ENCODE measurements around the gene COL11A1.
"Not testable (repeated sequence)": the region's sequence is repeated elsewhere in the genome, so short reads cannot be mapped to it uniquely, and the experiment has no call there.

COL11A1 gene

DNA sequence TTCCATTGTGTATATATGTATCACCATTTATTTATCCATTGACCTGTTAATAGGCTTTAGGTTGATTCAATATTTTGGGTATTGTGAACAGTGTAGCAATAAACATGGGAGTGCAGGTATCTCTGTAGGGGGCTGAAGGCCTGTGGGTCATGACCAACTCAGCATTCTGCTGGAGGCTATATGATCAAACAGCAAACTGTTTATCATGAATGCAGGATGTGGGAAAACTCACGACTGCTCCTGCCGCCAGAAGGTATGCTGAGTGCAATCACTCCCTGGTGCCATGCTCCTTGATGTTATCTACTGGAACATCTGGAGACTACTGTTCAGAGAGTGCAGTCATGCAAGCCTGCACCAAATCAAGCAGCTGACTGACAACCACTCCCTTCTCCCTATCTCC, 275.2 kb downstream of the COL11A1 start:
- TF ChIP-seq, protein P1, sequence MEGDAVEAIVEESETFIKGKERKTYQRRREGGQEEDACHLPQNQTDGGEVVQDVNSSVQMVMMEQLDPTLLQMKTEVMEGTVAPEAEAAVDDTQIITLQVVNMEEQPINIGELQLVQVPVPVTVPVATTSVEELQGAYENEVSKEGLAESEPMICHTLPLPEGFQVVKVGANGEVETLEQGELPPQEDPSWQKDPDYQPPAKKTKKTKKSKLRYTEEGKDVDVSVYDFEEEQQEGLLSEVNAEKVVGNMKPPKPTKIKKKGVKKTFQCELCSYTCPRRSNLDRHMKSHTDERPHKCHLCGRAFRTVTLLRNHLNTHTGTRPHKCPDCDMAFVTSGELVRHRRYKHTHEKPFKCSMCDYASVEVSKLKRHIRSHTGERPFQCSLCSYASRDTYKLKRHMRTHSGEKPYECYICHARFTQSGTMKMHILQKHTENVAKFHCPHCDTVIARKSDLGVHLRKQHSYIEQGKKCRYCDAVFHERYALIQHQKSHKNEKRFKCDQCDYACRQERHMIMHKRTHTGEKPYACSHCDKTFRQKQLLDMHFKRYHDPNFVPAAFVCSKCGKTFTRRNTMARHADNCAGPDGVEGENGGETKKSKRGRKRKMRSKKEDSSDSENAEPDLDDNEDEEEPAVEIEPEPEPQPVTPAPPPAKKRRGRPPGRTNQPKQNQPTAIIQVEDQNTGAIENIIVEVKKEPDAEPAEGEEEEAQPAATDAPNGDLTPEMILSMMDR (IDR thresholded peaks at IDR 0.05; ENCODE audit: insufficient read depth, missing control alignments), result no peak
- no peak for DNase-seq (ENCODE audit: insufficient read length, low spot score)
- no peak for FAIRE-seq

DNA sequence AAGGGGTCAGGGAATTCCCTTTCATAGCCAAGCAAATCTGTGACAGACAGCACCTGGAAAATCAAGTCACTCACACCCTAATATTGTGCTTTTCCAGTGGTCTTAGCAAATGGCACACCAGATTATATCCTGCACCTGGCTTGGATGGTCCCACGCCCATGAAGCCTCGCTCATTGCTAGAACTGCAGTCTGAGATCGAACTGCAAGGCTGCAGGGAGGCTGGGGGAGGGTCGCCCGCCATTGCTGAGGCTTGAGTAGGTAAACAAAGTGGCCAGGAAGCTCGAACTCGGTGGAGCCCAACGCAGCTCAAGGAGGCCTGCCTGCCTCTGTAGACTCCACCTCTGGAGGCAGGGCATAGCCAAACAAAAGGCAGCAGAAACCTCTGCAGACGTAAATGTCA, 281.6 kb downstream of the COL11A1 start:
- FAIRE-seq; DNase-seq (ENCODE audit: insufficient read length, low spot score): not testable (repeated sequence)
